Stimulated activated CD4-positive, alpha-beta T cell treated with anti-CD3 and anti-CD28 coated beads, Interleukin-12 subunit alpha, Interleukin-12 subunit beta, amount 100 ng/mL, for 48 hours (primary cell): ENCODE results near the gene PUM2.
"Not testable (repeated sequence)": the region's sequence is repeated elsewhere in the genome, so short reads cannot be mapped to it uniquely, and the experiment has no call there.

ENCODE experiments used
- DNase-seq, 3 donors: peaks; one replicate each; pipeline ENCODE4 v3.0.0-alpha.2; 2020; ENCODE audit warnings: low read depth in 2 of 3, low spot score in 1 of 3

The PUM2 gene

DNA sequence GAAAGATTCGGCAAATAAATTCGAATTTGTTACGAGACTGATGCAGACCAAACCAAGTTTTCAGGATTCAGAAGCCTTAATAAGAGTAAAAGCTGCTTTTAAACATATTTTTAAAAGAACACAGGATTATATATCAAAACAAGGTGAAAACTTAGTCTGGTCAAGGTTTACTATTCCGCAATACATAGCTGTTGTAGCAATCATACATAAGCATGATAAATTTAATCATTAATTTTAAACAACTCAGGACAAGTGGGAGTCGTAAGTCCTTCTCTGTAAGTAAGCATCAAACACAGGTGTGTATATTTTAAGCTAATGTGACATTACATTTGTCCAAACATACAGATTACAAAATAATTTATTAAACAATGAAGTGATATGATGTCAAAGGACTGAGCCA is 57.7 kb downstream of the PUM2 start:
- no peak for DNase-seq

DNA sequence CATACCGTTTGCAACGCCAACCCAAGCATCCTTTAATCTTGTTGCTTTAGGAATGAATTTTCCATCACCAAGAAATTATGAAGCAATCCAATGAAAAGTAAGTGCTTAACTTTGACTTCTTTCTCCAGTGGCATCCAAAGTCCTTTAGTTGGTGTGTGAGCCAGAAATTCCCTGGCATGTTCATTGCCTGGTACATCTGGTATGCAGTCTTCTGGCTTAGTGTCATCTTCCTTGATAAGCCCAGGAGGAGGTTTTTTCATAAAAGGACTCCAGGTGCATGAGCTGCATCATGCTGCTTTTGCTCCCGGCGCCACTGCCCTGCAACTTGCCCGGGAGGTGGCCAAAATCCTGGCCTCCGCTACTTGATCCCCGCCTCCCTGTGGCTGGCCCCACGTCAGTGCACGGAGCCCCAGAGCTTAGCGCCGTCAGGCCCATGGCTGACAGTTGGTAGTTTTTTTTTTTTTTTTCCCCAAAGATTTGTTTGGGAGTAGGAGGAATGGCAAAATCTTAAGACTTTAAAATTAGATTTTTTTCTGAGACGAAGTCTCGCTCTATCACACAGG is 58.7 kb downstream of the PUM2 start:
- DNase-seq: no peak

DNA sequence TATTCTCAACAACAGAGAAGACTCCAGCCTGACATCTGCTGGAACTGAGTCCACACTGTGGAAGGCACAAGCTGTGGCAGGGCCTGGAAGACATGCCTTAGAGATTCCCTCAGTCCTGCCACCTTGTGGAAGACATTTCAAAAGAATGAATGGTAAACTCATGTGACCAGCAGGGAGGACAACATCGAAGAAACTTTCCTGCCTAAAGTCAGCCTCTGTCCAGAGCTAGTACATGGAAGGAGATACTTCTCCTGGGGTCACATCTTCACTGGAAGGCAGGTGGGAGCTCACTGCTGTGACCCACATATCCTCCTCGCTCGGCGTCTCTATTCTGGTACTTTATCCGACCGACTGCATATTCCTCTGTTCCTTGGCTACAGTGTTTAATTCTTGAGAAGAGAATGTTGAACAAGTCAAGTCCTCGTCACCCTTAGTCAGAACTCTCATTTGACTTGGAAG is 59.5 kb downstream of the PUM2 start:
- peak in 1 of 3 donors; percentile 6 for DNase-seq

DNA sequence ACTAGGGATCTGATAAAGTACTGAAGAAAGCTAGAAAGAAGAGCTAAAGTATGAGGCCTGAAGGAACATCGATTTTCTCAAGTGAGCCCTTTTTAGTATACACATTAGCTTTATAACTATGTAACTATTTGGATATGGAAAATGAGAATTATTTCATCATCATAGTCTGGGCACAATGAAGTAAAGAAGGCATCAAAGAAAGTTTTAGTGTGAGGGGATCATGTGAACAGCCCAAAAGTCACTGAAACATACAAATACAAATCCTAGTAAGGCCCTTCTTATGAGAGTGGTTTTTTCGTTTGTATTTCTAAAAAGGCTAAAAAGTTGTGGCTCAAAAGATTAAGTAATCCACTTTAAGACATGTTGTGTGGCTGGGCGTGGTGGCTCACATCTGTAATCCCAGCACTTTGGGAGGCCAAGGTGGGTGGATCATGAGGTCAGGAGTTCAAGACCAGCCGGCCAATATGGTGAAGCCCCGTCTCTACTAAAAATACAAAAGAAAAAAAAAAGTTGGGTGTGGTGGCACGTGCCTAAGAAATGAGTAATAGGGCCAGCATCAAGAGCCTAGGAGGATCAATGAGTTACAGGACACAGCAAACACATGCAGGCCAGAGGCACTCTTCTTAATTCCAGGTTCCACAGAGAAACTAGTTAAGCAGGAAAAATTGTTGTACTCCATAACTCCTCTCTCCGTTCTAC is 61.9 kb downstream of the PUM2 start:
- DNase-seq: no peak

DNA sequence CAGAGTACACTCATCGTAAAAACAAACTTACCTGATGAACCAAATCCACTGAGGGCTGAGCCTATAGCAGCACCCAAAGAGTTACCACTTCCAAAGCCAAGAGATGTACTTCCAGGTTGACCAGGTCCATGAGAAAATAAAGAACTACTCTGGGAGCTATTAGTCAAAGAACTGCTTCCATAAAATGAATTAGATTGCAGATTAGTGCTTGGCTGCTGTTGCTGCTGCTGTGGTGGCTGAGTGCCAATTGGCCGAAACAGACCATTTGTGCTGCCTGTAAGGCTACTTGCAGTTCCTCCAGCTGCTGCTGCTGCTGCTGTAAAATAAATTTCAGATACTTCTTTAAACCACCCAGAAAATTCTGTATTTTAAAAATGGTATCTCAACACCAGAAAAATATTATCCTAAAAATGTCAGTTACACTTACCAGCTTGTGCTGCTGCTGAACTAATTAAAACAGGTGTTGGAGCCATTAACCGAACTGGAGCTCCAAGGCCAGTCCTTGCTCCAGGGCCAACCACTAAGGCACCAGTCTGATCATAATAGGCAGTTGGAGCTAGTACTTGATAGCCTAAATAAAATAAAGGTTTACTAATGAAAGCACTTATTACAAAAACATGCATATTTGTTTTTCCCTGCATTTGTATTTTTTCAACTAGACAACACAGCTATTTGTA is 67.6 kb downstream of the PUM2 start:
- DNase-seq: no peak

DNA sequence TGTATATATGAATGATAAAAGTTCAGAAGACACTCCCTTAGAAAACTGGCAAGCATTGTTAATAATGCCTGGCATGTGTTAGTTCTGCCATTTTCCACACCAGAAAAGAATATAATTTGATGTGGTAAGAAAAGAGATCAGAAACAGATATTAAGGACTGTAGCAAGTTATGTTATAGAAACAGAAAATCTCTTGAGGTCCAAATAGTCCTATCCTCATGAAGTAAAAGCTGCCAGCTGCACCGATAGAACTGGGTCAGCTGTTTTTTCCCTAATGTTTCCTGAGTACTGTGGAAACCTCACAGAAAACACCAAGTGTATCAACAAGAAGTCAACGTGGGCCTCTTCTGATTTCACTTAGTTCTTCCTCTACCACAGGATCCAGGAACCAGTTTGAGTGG is 68.8 kb downstream of the PUM2 start:
- DNase-seq: no peak

DNA sequence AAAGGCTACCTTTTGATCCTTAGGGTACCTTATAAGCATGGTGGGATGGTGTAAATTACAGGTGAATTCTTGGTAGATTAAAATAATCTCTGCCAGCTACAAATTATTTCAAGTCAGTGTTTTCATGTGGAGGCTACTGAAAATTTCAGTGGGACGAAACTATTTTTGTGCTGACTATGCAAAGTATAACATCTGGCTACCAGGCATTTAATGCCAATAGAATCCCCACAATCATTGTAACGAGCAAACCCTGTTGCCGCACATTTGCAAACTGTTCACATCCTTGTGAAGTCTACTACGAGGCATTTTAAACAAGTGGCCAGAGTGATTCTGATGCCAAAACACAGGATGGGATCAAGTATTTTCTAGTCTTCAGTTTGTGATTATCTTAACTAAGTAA is 77.6 kb downstream of the PUM2 start:
- no peak for DNase-seq

DNA sequence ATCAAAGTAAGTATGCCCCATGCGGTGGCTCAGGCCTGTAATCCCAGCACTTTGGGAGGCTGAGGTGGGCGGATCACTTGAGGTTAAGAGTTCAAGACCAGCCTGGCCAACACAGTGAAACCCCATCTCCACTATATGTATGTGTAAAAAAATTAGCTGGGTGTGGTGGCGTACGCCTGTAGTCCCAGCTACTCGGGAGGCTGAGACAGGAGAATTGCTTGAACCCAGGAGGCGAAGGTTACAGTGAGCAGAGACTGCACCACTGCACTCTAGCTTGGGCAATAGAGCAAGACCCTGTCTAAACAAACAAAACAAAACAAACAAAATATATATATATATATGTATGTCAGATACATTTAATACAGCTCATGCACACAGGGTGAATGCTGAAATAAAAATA is 82.3 kb downstream of the PUM2 start:
- DNase-seq: not testable (repeated sequence)

DNA sequence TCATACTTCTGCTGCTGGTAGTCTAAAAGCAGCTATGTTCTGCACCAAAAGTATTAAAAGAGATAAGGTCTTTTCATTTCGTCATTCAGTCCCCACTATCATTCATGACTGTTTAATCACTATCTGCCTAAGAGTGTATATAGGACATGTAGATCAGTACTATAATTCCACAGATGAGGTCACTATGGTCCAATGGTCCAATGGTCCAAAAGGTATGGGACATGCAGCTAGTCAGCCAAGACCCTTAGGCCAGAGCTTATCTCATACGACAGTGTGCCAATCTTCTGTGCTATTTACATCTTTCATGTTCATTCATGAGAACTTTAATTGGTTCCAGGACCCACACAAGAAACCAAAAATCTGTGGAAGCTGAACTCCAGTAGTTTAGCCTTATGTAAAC is 83.1 kb downstream of the PUM2 start:
- no peak for DNase-seq

DNA sequence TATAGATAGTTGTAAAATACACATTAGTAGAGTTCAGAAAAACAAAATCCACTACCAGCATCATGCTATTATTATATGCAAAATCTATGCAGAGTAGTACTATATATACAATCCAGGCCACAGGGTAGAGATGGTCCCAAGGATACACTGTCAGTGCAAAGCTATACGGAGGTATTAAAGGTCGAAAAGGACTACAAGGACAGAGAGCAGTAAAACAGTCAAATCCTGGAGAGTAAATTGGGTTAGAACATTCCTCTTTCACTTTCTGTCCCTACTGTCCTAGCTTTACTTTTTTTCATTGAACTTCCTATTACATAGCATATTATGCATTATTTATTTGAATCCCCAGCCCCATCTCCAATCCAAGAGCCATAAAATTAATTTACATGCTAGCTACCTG is 86.0 kb downstream of the PUM2 start:
- DNase-seq: no peak

DNA sequence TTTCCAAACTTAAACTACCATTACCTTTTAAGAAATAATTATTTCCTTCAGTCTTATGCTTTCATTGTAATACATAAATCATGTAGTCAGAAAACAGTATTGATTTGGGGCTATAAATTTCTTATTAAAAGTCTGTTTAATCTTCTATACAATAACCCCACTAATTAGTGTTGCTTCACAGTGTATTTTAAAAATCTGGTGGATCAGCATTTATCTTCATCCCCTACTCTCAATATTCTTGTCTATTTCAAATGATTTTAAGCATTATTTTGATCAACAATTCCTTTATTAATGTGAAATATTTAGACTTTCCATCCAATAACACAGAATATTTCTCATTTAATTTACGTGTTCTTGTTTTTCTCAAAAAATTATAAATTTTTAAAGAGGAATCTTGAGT is 93.2 kb downstream of the PUM2 start:
- no peak for DNase-seq

DNA sequence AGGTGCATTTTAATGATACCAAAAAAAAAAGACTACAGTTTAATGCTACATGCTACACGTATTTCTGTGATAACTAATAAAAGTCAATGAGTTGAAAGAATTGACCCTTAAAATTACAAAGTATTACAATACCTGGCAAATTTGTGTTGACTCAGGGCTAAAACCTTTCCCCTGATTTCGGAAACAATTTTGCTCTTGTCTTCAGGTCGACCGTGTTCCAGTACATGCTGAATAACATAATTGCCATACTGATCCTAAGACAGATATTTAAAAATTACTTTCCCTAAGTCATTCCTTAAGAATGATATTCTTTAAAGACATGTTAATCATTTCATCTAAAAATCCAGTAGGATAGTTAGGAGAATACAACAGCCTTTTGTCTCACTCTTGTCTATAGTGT is 95.9 kb downstream of the PUM2 start:
- no peak for DNase-seq

DNA sequence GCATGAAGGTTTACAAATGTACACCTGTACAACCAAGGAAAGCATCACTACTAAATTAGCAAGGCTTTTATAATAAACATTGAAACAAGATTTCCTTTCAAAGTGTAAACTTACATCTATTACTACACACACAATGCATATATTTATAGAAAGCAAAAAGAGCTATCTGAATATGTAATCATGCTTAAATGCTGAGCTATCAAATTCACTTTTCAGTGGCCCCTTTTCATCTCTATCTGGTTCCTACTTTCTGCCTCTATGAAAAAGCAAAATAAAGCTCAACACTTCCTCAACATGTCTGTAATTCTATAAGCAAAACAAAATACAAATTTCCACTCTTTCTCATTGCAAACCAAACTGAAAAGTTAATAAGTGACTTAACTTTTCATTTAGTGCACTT is 100.2 kb downstream of the PUM2 start:
- no peak for DNase-seq

DNA sequence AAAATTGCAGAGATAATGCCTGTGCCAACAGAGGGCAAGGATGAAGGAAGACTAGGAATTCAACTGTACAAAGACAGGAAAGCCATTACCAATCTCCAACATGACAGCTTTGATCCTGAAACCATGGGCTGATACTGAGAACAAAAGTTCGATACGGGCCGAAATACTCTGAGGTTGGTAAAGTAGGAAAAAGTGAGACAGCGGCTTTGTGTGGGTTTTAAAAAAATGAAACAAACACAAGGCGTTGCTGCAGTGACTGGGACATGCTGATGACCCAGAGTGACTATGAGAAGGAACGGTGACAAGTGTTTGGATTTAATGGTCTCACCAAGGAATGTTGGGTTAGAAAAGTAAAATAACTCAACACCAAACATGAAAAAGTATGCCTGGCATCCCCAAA is 101.5 kb downstream of the PUM2 start:
- DNase-seq: no peak

DNA sequence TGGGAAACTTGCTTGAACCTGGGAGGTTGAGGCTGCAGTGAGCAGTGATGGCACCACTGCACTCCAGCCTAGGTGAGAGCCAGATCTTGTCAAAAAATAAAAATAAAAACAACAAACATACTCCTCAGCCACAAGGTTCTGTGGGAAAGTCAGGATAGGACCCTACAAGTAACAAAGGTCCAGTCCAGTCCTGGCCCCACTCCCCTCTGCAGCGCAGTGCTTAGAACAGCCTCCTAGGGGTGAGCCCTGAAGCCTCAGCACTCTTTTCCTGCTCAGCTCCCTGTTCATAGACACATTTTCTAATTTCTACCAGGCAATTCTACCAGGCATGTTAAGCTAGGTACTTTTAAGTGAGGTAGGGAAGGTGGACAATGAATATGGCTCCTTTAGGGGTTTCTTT is 103.6 kb downstream of the PUM2 start:
- DNase-seq: no peak

DNA sequence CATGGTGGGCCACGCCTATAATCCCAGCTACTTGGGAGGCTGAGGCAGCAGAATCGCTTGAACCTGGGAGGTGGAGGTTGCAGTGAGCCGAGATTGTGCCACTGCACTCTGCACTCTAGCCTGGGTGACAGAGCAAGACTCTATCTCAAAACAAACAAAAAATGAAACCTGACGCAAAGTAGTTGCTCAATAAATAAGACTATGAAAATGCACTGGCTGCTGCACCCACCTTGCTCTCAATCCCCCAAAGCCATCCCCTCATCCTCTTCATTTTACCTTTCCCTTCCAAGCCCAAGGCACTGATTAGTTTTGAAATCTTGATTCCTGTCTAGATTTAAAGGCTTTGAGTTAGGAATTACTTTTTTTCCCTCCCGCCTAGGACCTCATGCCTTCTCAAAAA is 107.0 kb downstream of the PUM2 start:
- not testable (repeated sequence) for DNase-seq

DNA sequence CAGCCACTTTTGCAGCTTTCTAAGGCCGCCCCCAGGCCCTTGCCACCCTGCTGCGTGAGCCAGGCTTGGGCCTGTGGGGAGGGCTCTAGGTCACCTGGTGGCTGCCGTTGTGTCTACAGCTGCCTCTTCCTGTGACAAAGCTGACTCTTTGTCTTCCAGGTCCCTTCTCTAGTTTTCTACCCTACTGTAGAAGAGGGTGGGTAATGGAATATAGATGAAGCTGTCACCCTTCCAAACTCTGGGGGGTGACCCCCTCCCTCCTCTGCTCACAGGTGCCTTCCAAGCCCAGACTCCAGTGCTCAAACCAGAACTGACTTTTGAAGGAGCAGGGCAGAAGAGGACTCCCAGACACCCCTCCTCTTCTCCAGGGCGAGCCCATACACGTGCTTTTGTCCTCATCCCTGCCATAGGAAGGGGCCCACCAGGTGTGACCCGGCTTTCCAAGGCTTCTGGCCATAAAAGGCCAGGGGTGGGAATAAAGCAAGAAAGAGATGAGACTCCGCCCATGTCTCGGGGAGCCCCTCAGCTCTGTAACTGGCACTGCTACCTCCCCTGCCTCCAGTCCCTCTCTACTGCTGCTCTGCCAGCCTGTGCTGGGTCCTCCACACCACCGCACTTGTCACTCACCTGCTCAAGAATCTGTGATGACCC is 107.8 kb downstream of the PUM2 start:
- no peak for DNase-seq

DNA sequence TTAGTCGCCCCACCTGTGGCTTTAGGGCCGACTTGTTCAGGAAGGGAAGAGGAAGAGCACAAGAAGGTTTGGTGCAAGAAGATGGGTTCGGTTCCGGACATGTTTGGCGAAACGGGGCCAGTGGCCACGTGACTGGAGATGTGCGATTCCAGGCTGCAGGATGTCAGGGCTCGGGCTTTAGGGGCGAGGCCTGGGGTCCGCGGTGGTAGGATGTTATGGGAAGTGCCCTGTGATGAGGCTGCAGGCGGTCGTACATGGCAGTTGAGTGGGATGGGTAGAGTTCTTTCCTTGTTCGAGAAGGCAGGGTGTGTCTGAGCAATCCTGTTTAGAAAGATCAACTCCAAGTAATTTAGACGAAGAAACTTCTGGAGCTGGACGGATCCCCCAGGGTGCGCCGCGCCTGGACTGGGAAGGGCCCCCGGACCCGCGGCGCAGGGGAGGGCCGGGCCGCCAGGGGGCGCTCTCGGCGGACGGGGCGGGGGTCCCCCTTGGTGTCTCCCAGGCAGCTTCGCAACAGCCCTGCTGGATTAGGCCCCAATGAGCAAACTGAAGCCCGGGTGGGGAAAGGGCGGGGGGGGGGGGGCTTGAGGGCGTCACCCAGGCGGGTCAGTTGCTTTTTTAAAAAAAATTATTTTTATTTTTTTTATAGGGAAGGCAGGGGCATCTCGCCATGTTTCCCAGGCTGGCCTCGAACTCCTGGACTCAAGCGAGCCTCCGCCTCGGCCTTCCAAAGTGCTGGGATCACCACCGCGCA is 108.5 kb downstream of the PUM2 start:
- DNase-seq: no peak

DNA sequence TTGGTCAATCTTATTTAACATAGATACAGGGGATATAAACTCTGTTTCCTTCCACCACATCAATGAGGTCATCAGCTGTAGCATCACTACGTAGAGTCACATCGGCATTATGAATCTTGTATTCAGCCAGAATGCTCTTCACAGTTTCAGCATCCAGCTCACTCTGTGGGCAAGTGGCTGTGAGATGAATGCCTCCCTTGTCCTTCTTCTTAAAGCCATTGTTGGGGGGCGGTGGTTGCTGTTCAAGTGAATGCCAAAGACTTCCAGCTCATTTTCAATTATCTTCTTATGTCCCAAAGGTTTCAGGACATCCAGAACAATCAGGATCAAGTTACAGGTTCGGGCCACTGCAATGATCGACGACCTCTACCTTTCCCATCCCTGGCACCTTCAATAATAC is 110.4 kb downstream of the PUM2 start:
- DNase-seq: not testable (repeated sequence)

DNA sequence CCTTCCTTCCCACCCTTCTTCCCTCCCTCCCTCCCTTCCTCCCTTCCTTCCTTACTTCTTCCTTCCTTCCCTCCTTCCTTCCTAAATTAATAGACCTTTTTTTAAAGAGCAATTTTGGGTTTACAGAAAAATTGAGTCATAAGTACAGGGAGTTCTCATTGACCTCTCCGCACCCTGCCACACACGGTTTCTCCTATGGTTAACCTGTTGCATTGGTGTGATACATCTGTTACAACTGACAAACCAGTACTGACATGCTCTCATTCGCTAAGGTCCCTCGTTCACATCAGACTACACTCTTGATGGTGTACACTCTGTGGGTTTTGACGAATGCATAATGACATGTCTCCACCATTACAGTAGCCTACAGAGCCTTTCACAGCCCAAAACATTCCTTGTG is 114.1 kb downstream of the PUM2 start:
- no peak for DNase-seq

DNA sequence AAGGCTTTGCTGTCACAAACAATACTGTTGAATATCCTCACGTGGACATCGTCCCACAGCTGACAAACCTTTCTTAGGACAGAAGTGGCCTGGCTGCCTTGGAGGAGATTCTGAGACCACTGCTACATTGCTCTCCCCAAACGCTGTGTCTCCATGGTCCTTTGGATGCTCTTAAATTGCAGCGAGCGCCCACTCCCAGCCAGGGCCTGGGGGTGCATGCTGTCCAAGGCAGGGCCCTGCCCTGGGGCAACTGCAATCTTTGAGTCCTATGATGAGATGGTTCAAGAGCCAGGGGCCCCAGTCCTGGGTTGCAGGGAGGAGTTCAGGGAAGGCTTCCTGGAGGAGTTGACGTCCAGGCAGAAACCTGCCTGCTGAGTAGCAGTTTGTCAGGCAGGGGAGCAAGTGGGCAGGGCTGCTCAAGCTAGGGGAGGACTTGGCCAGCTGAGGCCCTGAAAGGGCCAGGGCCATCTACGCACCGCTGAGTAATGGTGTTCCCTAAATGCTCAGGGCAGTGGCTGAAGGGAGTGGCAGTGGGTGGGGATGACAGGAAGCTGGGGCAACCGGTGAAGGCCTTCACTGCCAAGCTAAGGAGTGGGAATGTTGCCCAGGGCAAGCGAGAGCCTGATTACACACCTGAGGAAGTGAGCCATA is 114.9 kb downstream of the PUM2 start:
- no peak for DNase-seq
